HG02840 (cell line): ENCODE data around the gene SPN.
A peak's percentile ranks its signal among the peaks of the same experiment; 100 is the strongest.
"Not testable (repeated sequence)": the region's sequence is repeated elsewhere in the genome, so short reads cannot be mapped to it uniquely, and the experiment has no call there.

ENCODE experiments used
- ATAC-seq: cut with Tn5 transposase; IDR thresholded peaks from one replicate; pipeline ENCODE4 v1.9.1; 2021; ENCODE audit warnings: mild to moderate bottlenecking, moderate library complexity, moderate number of reproducible peaks; ENCODE audit not compliant: unreplicated experiment, low FRiP score

Gene SPN

DNA sequence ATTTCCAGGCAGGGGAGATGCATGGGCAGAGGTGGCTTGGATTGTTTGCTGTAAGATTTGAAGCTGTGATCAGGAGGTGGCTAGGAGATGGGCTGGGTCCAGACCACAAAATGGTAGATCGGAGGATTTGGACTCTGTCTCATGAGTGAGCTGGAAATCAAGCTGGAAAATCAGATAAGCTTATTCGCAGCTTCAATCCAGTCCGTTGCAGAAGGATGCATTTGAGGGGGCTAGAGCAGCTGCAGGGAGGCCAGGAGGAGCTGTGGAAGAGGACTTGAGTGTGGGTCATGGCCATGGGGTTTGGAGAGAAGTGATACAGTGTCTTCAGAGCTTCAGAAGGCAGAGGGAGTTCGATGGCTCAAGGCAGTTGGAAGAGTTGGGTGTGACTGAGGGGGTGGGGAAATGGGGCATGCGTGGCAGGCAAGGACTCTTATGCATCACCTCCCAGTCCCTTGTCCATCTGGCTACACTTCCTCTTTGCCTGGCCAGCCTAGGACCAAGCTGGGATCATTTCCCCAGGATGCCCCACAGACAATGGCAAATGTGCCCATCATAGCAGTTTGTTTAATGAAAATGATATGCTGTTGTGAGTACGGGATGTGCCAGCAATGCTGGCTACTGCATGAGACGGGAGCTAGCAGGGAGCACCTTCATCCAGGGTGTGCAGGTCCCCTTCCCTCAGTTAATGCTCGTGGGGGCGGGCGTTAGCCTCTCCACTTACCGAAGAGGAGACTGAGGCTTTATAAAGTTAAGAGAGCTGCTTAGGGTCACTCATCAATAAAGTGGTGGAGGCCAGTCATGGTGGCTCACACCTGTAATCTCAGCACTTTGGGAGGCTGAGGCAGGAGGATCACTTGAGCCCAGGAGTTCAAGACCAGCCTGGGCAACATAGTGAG is 36.5 kb downstream of the SPN start:
- ATAC-seq: no peak

DNA sequence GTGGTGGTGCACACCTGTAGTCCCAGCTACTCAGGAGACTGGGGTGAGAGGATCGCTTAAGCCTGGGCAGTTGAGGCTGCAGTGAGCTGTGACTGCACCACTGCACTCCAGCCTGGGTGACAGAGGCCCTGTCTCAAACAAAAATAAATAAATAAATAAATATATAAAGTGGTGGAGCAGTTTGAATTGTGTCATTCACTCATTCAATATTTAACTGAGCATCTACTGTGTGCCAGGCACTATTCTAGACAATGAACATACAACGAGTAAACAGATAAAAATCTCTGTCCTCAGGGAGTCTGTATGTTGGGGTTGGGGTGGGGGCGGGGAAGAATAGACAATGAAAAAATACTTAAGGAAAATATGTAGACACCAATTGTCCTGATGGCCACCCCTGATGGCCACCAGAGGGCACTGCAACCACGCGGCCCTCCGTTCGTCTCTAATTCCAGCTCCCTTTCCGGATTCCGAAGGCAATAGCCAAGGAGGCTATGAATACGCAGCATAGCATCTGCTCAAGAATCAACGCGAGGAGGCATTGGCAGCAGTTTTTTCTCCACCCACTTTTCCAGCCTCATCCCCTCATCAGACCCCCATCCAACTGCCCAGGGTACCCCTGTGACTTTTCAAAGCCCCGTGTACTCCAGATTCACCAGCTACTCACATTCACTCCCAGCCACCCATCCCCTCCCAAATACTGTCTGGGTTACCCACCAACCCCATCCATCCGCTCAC is 37.4 kb downstream of the SPN start:
- ATAC-seq: no peak

DNA sequence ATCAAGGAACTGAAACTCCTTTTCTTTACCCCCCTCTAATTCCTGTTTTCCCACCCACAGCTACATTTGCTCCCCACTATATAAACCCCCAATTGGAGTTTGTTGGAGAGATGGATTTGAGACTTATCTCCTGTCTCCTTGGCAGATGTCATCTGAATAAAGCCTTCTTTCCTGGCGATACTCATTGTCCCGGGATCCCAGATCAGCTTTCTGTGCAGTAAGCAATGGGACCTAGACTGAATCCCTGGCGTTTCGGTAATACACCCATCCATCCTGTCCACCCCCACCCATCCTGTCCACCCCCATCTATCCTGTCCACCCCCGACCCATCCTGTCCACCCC is 38.1 kb downstream of the SPN start:
- no peak for ATAC-seq

- ATAC-seq: peak; percentile 55
Measured at GRCh38 chr16:29702269-29702668, 39.2 kb downstream of the SPN start.

DNA sequence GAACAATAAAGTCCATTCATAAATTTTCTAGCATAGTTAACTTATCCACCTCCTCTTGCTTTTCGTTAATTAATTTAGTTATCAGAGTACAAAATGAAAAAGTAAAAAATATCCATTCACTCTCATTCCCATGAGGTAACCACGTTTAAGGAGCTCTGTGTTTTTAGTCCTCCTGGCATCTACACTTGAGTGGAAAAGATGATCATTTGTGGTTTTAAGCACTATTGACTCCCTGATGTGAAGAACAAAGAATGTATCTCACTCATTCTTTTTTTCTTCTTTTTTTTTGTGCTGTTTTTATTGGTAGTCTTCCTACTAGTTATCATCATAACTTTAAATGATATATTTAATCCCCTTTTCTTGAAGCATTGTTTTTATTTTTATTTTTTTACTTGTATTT is 42.0 kb downstream of the SPN start:
- no peak for ATAC-seq

GRCh38 chr16:29707160-29707559 is 44.1 kb downstream of the SPN start:
- ATAC-seq: not testable (repeated sequence)

GRCh38 chr16:29708917-29709600 is 46.0 kb downstream of the SPN start:
- ATAC-seq: no peak

GRCh38 chr16:29709657-29710056 is 46.6 kb downstream of the SPN start:
- ATAC-seq: not testable (repeated sequence)

DNA sequence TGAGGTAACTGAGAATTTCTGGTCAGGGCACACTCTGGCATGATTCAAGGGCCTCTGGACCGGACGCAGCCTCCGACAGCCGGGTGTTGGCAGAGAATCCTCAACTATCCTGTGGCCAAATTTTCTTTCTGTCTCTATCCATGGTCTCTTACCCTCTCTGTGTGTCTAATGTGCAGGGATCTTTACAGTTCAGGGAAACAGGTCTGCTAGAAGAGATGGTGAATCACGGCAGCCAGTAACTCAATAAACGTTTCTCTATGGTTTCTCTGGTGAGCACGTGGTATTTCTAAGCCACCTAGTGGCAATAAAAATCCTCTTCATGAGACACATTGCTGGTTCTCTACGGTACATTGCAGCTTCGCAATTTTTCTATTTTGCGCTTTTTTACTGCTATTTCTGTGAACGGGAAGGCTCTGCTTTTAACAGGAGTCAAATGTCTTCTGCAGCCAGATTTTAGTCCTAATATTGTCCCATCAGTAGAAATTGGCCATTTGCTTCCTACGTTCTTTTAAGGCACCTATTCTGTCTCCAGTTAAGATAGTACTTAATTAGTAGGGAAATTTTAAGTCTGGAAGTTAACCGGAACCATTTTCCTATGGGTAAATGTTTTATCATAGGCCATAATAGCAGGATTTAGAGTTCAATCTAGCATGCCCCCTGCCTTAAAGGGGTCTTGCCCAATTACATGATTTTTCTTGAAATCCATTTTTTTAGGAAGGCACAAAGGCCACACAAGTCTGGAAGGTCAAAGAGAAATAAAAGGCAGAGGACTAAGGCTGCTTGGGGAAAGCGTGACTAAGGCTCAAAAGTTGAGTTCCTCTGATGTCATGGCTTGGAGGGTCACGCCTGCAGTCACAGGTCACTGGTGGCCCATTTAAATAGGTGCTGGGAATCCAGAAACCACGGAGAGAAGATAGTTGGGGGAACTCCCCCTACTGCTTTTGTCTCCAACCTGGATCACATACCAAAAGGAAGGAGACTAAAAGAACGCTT is 47.5 kb downstream of the SPN start:
- no peak for ATAC-seq

DNA sequence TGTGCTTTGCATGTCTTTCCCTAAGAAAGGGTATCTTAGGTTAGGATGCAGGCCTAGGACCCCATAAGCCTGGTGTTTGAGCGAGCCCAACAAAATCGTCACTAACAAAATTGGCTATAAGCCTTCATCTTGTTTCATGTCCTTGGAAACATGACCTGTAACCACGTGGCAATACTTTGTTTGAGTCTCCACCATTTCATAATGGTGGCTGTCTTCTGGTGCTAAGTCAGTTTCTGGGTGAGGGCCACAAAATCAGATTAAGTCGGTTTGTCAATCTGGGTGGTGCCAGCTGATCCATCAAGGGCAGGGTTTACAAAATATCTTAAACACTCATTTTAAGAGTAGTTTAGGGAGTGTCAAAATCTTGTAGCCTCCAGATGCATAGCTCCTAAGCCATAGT is 49.8 kb downstream of the SPN start:
- no peak for ATAC-seq

GRCh38 chr16:29714396-29714795 is 51.3 kb downstream of the SPN start:
- no peak for ATAC-seq

DNA sequence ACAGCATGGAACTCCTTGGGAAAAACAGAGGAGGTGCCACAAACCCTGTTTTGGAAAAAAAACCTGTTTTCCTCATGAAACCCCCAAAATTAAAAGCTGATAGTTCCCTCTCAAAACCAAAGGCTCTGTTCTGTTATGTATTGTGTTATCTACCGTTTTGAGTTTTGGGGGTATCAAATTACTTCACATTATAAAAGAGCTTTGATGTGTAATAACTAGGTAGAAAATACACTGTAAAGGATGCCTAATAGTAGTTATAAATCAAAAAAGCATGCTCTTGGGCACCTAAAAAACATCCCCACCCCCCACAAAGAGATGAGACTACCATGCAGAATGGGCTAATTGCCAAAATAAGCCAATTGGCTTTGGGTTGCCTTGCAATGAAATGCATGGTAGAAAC is 51.9 kb downstream of the SPN start:
- no peak for ATAC-seq

- ATAC-seq: no peak
Measured at GRCh38 chr16:29717113-29717512, 54.1 kb downstream of the SPN start.

DNA sequence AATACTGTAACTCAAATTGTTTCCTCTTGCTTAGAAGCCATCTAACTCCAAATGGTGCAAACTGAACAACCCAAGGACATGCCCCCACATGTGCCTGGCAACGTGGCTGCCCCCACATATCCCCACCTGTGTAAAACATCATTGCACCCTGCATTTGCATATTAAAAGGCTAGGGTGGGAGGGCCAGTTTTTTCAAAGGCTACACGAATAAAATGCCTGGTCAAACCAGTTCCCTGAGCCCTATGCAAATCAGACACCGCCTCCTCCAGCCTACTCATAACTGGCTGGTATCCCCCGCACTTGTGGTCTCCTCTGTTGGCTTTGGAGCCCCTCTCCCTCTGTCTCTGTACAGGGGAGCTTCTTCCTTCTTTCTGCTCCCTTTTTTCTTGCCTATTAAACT is 56.0 kb downstream of the SPN start:
- no peak for ATAC-seq
